ENCODE data around the gene MYH9.
A peak's percentile ranks its signal among the peaks of the same experiment; 100 is the strongest.

Gene MYH9

DNA sequence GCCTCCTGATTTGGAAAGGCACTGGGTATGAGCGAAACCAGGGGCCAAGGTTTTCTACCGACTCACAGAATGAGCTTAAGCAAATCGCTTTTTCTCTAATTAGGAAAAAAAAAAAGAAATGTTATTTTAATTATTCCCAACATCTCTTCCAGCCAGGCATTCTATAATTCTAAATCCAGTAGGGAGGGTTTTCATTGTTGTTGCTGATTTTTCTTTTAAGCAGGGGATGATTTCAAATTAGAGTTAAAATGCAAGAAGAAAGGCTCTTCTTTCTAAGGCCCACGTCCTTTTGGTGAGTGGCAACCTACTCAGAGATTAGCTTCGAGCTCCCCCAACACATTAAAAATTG, 8.9 kb downstream of the MYH9 start:
- DNase-seq (ENCODE audit: low spot score), result no peak
- TF ChIP-seq, protein P1, sequence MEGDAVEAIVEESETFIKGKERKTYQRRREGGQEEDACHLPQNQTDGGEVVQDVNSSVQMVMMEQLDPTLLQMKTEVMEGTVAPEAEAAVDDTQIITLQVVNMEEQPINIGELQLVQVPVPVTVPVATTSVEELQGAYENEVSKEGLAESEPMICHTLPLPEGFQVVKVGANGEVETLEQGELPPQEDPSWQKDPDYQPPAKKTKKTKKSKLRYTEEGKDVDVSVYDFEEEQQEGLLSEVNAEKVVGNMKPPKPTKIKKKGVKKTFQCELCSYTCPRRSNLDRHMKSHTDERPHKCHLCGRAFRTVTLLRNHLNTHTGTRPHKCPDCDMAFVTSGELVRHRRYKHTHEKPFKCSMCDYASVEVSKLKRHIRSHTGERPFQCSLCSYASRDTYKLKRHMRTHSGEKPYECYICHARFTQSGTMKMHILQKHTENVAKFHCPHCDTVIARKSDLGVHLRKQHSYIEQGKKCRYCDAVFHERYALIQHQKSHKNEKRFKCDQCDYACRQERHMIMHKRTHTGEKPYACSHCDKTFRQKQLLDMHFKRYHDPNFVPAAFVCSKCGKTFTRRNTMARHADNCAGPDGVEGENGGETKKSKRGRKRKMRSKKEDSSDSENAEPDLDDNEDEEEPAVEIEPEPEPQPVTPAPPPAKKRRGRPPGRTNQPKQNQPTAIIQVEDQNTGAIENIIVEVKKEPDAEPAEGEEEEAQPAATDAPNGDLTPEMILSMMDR (IDR thresholded peaks at IDR 0.05; ENCODE audit: extremely low read depth, missing control alignments), result no peak

DNA sequence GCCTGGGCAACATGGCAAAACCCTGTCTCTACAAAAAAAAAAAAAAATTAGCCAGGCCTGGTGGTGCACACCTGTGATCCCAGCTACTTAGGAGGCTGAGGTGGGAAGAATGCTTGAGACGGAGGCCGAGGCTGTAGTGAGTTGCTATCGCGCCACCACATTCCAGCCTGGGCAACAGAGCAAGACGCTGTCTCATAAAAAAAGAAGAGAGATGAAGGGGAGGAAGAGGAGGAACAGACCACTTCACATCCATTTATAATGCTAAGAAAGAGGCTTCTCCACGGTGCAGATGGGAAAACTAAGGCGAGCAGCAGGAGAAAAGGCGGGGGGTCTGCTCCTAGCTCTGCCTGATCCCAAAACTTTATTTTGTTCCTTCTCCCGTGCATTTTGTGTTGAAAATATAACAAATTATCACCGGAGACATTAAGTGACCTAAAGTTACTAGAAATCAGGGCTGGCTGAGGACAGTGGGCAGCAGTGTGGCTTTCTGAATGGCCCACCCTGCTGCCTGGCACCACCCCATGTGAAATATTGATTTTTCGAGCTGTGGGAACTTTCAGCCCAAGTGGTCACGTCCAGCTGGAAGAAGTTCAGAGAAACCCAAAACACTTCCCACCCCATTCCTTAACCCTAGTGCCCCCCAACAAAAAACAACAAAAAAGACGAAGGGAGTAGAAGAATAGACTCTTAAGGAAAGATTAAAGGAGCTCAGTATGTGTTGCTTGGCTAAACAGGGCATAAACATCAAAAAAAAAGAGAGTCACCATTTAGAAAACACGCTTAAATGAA, 9.5 kb downstream of the MYH9 start:
- DNase-seq (ENCODE audit: low spot score), result no peak
- TF ChIP-seq, protein P1 (IDR thresholded peaks at IDR 0.05; ENCODE audit: extremely low read depth, missing control alignments), result no peak

DNA sequence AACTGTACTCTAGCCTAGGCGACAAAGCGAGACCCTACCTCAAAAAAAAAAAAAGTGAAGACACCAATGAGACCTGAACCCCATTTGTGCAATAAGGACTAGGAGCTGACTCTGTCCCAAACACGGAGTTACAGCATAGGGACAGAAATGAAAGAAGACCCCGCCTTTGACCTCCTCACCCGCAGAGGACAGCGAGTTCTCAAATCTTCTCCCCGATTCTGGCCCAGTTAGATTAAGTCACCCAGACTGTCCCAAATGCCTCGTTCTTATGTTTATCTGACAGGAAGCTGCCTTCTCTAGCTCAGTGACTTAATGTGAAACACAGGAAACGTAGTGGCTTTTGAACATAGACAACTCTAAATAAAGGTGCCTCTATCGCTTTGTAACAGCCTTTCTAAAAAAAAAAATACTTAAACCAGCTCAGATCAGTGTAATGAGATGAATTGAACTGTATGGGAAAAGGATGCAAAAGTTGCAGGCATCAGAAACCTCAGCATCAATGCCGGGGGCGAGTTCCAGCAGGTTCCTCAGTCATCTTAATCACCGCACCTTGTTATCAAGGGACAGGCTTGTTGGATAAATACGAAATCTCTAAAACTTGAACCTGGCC, 10.6 kb downstream of the MYH9 start:
- TF ChIP-seq, protein P1 (IDR thresholded peaks at IDR 0.05; ENCODE audit: extremely low read depth, missing control alignments), result no peak
- DNase-seq (ENCODE audit: low spot score), result peak; percentile 66

DNA sequence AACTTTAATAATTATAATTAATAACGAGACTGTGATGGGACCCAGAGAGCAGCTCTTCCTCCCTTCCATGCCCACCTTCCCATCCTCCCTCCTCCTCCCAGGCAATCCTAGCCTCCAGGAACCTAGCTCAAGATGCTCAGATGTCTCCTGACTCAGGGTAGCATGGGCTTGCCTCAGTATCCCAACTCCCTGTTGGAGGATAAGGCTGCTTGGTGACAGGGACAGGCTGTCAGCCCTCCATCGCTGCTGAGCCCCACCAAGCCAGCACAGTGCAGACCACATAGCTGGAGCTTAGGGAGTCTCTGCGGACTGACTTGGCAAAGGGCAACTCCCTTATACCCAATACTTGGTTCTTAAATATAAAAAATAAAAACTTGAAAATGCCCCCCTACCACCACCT, 11.5 kb downstream of the MYH9 start:
- no peak for DNase-seq (ENCODE audit: low spot score)
- TF ChIP-seq, protein P1 (IDR thresholded peaks at IDR 0.05; ENCODE audit: extremely low read depth, missing control alignments), result no peak

DNA sequence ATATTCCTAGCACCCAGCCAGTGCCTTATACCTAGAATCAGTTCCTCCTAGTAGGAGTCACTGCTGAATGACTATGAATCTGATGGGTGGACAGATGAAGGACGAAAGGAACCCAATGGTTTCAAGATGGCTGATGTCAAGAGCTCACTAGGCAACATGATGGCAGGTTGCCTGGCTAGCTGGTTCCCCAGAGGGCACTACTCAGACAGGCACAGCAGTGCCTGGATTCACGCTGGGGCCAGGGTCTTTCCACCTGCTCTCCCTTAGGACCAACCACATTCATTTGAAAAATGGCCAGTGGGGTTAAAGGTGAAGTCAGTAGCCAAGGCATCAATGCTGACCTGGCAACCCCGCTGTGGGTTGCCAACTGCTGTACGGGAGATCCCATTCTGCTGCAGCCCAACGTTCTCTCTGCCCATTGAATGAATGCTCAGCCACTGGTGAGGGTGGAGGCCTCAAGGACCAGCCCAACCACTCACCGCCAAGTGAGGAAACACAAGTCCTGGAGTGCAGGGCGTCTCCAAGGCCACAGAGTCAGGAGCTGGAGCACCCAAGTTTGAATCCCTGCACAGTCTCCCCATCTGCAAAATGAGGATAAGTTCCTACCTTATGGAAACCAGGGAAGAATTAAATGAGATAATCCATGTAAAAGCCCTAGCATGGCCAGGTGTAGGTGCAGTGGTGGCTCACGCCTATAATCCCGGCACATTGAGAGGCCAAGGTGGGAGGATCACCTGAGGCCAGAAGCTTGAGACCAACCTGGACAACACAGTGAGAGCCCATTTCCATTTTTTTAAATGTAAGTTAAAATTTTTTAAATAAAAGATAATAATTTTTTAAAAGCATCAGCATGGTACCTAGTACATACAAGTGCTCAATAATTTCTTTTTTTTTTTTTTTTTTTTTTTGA, 12.4 kb downstream of the MYH9 start:
- TF ChIP-seq, protein P1 (IDR thresholded peaks at IDR 0.05; ENCODE audit: extremely low read depth, missing control alignments), result no peak
- DNase-seq (ENCODE audit: low spot score), result no peak

DNA sequence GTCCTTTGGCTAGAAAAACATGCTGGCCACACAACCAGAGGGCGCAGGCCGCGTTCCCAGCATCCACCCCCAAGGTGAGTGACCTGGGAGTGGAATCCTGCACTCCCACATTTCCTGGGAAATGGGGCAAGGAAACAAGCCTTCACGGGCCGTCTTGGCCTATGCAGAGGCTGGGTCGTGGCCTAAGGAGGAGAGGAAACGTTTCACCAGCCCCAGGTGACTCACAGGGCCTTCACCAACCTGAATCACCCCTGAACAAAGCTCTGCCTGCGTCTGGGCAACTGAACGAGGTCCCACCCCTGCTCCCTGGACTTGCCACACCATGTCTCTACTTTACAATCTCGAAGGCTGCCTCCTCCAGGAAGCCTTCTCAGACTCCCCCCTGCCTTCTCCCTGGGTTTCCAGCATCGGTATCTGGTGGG, 13.2 kb downstream of the MYH9 start:
- TF ChIP-seq, protein P1 (IDR thresholded peaks at IDR 0.05; ENCODE audit: extremely low read depth, missing control alignments), result no peak
- no peak for DNase-seq (ENCODE audit: low spot score)

DNA sequence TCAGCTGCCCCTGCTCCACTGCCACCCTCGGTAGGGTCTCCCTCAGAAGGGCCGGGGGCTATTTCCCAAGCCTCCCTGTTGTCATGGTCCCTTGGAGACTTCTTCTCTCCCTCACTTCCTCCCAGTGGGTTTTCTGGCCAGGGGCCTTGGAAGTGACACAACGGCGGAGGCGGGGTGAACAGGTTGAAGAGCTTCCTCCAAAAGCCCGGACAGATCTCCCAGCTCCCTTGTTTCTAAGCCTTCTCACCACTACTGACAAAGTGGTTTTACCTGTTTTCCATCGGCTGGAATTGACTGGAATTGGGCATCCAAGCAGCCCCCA, 14.5 kb downstream of the MYH9 start:
- DNase-seq (ENCODE audit: low spot score), result no peak
- TF ChIP-seq, protein P1 (IDR thresholded peaks at IDR 0.05; ENCODE audit: extremely low read depth, missing control alignments), result no peak

Measured in GM20000 (cell line).